Spleen (tissue), 11 donors: Measurements from ENCODE around the gene NANOG. TPM values are rescaled to one million over a fixed set of nuclear protein-coding genes. Genes with fewer than 3 reads are reported as not detected.

ENCODE experiments used
- DNase-seq: peaks from one replicate; pipeline ENCODE4 v3.0.0-alpha.2; 2020
- H3K27ac ChIP-seq, 8 donors: fragments of 200-600 bp; sonication (generic) in 7 of 8; 1 replicate in 4 of 8; 2 replicates in 4 of 8; pipeline versions ENCODE4 v1.5.0 to v1.8.0; 2016 to 2021; ENCODE audit warnings: inconsistent platforms in 4 of 8, mild to moderate bottlenecking in 4 of 8, moderate library complexity in 1 of 8
- H3K27me3 ChIP-seq, 7 donors: fragments of 200-600 bp; sonication (generic) in 6 of 7; replicated peaks in 1 of 7; 1 replicate in 4 of 7; 2 replicates in 3 of 7; pipeline versions ENCODE4 v1.5.0 to v1.8.0; 2016 to 2021; ENCODE audit warnings: inconsistent platforms in 3 of 7, mild to moderate bottlenecking in 1 of 7
- H3K36me3 ChIP-seq, 6 donors: fragments of 200-600 bp; sonication (generic) in 5 of 6; 1 replicate in 4 of 6; 2 replicates in 2 of 6; pipeline versions ENCODE4 v1.5.0 to v1.8.0; 2016 to 2021; ENCODE audit warnings: inconsistent platforms in 2 of 6
- H3K4me1 ChIP-seq, 6 donors: fragments of 200-600 bp; sonication (generic) in 5 of 6; 1 replicate in 3 of 6; 2 replicates in 3 of 6; pipeline versions ENCODE4 v1.5.0 to v1.8.0; 2016 to 2021; ENCODE audit warnings: inconsistent platforms in 3 of 6
- H3K4me3 ChIP-seq, 8 donors: fragments of 200-600 bp; sonication (generic) in 7 of 8; 1 replicate in 4 of 8; 2 replicates in 4 of 8; pipeline versions ENCODE4 v1.5.0 to v1.8.0; 2016 to 2021; ENCODE audit warnings: inconsistent platforms in 4 of 8, mild to moderate bottlenecking in 4 of 8, moderate library complexity in 2 of 8
- H3K9me3 ChIP-seq, 8 donors: fragments of 200-600 bp; sonication (generic) in 7 of 8; 1 replicate in 4 of 8; 2 replicates in 4 of 8; pipeline versions ENCODE4 v1.5.0 to v1.8.0; 2016 to 2021; ENCODE audit warnings: inconsistent platforms in 4 of 8
- CTCF ChIP-seq, 11 experiments: fragments of 200-600 bp in 7 of 11; fragments of 450-650 bp in 4 of 11; sonication (generic) in 4 of 11; IDR thresholded peaks in 8 of 11; conservative IDR thresholded peaks in 3 of 11; 1 replicate in 7 of 11; 2 replicates in 4 of 11; pipeline versions ENCODE4 v1.4.0 to v1.8.0; 2016 to 2021; ENCODE audit warnings: antibody characterized with exemption in 11 of 11, inconsistent platforms in 4 of 11, mild to moderate bottlenecking in 1 of 11
- POLR2A ChIP-seq, 3 donors: fragments of 450-650 bp; IDR thresholded peaks; one replicate each; pipeline ENCODE4 v1.5.1; 2017; ENCODE audit warnings: antibody characterized with exemption in 3 of 3, mild to moderate bottlenecking in 1 of 3
- POLR2AphosphoS5 ChIP-seq, 3 donors: sonication (generic); formaldehyde crosslinking; IDR thresholded peaks; one replicate each; pipeline ENCODE4 v1.5.1; 2017; ENCODE audit warnings: antibody characterized with exemption in 3 of 3
- WGBS, 5 donors: extraction: QIAGEN DNeasy Blood & Tissue Kit in 3 of 5; methylation state at CpG; one replicate each; pipeline versions ENCODE4 v1.1.5 to v1.1.7; 2013 to 2018; 5-methylcytosine and 5-hydroxymethylcytosine counted together
- intact Hi-C: fragments of 100-400 bp; cut with DNase I; formaldehyde crosslinking; loops from one replicate; pipeline ENCODE4 v1.15.0; 2023; ENCODE audit warnings: low total_unique reads
- polyA plus RNA-seq, 3 donors: library from polyadenylated mRNA; stranded (reverse); fragments of 200-250 nt; gene quantifications; one replicate each; pipeline ENCODE4 v1.2.1, GENCODE V29; 2013
- total RNA-seq, 7 donors: library from RNA; depleted of rRNA in 3 of 7; stranded (reverse); fragments of >200 nt in 3 of 7; fragmentation: NEBNext Ultra II Directional in 4 of 7; extraction: Animal tissue kit (Norgen Biotek cat#: 25700) in 4 of 7; gene quantifications; one replicate each; pipeline versions ENCODE4 v1.1.0 to v1.2.1, GENCODE V29; 2016 to 2021
- donor health status: healthy with polysubstance abuse.
- donor health status: DM: no; HTN: no; CAD: no; lungs with moderate emphysema.
- donor health status: DM: no; HTN: no; CAD: no.
- donor health status: Bipolar disorder and iron deficiency.
- donor health status: healthy.
- donor health status: DM: no; HTN: no; CAD: no.
- donor health status: DM: yes; HTN: yes; CAD: no.

Gene NANOG
- total and polyA plus RNA-seq, 10 donors, result 0.02 to 0.66 (median 0.37) TPM; not detected in 5

DNA sequence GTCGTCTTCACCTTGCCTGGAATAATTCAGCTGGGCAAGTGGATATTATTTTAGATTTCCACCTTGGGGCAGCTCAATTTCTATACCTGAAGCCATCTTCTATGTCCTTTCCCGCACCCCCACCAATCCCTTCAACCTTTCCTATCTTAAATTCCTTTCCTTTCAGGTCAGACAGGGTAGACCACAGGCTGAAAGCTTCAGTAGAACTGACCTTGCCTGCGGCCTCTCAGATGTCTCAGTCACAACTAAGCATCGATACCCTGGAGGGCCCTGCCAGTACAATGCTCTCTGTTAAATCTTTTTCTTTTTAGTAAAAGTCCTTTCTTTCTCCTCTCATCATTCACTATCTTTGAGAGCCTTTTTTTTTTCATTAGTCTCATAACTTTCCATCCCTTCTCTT is 44.6 kb downstream of the NANOG start:
- H3K36me3 ChIP-seq, result no peaks in the 10 kb centered on the region
- H3K27me3 ChIP-seq, result no peaks in the 10 kb centered on the region
- no peak overlapping the region for H3K4me3 ChIP-seq
- no peaks in the 10 kb centered on the region for H3K9me3 ChIP-seq
- TF ChIP-seq CTCF (IDR thresholded peaks at IDR 0.05 in 8 of 11, conservative IDR thresholded peaks at IDR 0.05 in 3 of 11), result no peak
- TF ChIP-seq POLR2A (IDR thresholded peaks at IDR 0.05), result no peak
- TF ChIP-seq POLR2AphosphoS5 (IDR thresholded peaks at IDR 0.05), result no peak
- H3K27ac ChIP-seq, result peak overlapping the region in 2 of 8 donors; percentile 79 to 85
- intact Hi-C loops, result no loop called here
- WGBS, 5 donors, result 89 to 96% (median 92%) methylated on average over 4 of the region's 4 CpGs
- no peak for DNase-seq
- H3K4me1 ChIP-seq, result peaks cover 0 to 15% (median 3%) of the 10 kb centered on the region in 6 donors

DNA sequence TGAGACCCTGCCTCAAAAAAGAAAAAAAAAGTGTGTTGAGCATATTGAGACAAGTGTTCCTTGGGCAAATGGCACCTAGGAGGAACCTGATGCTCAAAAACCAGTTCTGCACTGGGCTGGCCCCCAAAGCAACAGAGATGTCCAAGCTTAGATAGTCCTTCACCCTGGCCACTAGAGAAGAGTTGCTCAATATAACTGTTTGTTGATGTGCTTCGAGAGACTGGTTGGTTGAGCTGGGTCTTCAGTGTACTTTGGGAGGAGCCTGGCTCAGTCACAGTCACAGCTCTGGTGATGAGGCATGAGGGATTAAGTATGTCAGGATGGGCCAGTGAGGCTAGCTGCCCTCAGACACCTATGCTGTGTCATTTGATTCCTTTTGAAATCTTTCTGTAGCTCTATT is 45.5 kb downstream of the NANOG start:
- no peak overlapping the region for H3K4me3 ChIP-seq
- H3K27me3 ChIP-seq, result no peaks in the 10 kb centered on the region
- peak overlapping the region in 5 of 8 donors; percentile 28 to 85 (median 64) for H3K27ac ChIP-seq
- intact Hi-C loops, result no loop called here
- H3K36me3 ChIP-seq, result no peaks in the 10 kb centered on the region
- peaks cover 0 to 15% (median 3%) of the 10 kb centered on the region in 6 donors for H3K4me1 ChIP-seq
- H3K9me3 ChIP-seq, result no peaks in the 10 kb centered on the region
- no peak for TF ChIP-seq CTCF (IDR thresholded peaks at IDR 0.05 in 8 of 11, conservative IDR thresholded peaks at IDR 0.05 in 3 of 11)
- no peak for TF ChIP-seq POLR2A (IDR thresholded peaks at IDR 0.05)
- TF ChIP-seq POLR2AphosphoS5 (IDR thresholded peaks at IDR 0.05), result no peak
- no peak for DNase-seq
- 42 to 88% (median 62%) methylated on average over 1 of the region's 1 CpG for WGBS, 5 donors

GRCh38 chr12:7835116-7835515 is 45.9 kb downstream of the NANOG start:
- Histone ChIP-seq H3K4me1 (peaks cover 0 to 15% (median 3%) of the 10 kb centered on the region in 6 donors), H3K27ac (peak overlapping the region in 5 of 8 donors; percentile 28 to 85 (median 64)), H3K27me3 (no peaks in the 10 kb centered on the region), H3K4me3 (peak overlapping the region in 1 of 8 donors; percentile 8), H3K9me3 (no peaks in the 10 kb centered on the region), H3K36me3 (no peaks in the 10 kb centered on the region)
- WGBS, 5 donors, result 63 to 81% (median 73%) methylated on average over 9 of the region's 9 CpGs
- TF ChIP-seq CTCF (IDR thresholded peaks at IDR 0.05 in 8 of 11, conservative IDR thresholded peaks at IDR 0.05 in 3 of 11) (no peak), POLR2AphosphoS5 (IDR thresholded peaks at IDR 0.05) (no peak), POLR2A (IDR thresholded peaks at IDR 0.05) (no peak)
- intact Hi-C loops, result no loop called here
- no peak for DNase-seq

DNA sequence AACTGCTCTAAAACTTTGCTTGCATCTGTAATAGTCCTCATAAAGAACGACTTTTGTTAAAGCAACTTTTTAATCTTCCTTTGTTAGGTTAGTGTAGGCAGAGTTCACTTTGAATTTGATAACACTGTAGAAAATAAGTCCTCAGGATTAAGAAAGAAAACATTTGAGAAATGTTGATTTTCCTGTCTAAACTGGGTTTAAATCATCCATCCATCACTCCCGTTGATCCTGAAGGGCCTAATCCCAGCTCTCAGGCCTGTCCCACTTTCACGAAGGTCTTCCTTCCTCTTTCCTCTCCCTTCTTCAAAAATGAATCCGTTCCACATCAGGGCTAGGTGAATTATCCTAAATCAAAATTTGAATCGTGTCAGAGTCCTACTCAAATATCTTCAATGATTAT is 46.6 kb downstream of the NANOG start:
- Histone ChIP-seq H3K4me3 (no peak overlapping the region), H3K27me3 (no peaks in the 10 kb centered on the region), H3K4me1 (peaks cover 0 to 15% (median 3%) of the 10 kb centered on the region in 6 donors), H3K27ac (peak overlapping the region in 2 of 8 donors; percentile 79 to 85), H3K36me3 (no peaks in the 10 kb centered on the region), H3K9me3 (no peaks in the 10 kb centered on the region)
- 53 to 72% (median 63%) methylated on average over 5 of the region's 5 CpGs for WGBS, 5 donors
- intact Hi-C loops, result no loop called here
- TF ChIP-seq POLR2AphosphoS5 (IDR thresholded peaks at IDR 0.05) (no peak), CTCF (IDR thresholded peaks at IDR 0.05 in 8 of 11, conservative IDR thresholded peaks at IDR 0.05 in 3 of 11) (no peak), POLR2A (IDR thresholded peaks at IDR 0.05) (no peak)
- DNase-seq, result no peak
